SK-N-SH (cell line): ENCODE measurements around the gene MIP. TPM values are rescaled to one million over a fixed set of nuclear protein-coding genes. Genes with fewer than 3 reads are reported as not detected.
"Not testable (repeated sequence)": the region's sequence is repeated elsewhere in the genome, so short reads cannot be mapped to it uniquely, and the experiment has no call there.

ENCODE experiments used
- CTCF ChIA-PET: fragments of 300-600, 350-600 bp; formaldehyde crosslinking; extraction: SDS; loops from one replicate; lab custom pipeline; 2021; lab: Yijun Ruan, JAX
- POLR2A ChIA-PET: fragments of 350-600 bp; sonication (Branson Sonifier 250); formaldehyde crosslinking; extraction: SDS; loops from one replicate; lab custom pipeline; 2020; ENCODE audit warnings: antibody characterized with exemption, inconsistent platforms; lab: Yijun Ruan, JAX
- DNase-seq: peaks from one replicate; pipeline ENCODE4 v3.0.0; 2012
- H2AFZ ChIP-seq: fragments of 200-600 bp; sonication (generic); 2 replicates; pipeline ENCODE4 v1.8.1; 2016; ENCODE audit warnings: antibody characterized with exemption, mild to moderate bottlenecking, low read depth
- H3F3A ChIP-seq: fragments of 200-600 bp; sonication (generic); replicated peaks from 2 replicates; pipeline ENCODE3; 2016; ENCODE audit warnings: antibody characterized with exemption, mild to moderate bottlenecking; ENCODE audit not compliant: insufficient read depth
- H3K27ac ChIP-seq, 2 experiments: fragments of 200-500 bp in 1 of 2; fragments of 200-600 bp in 1 of 2; sonication (Bioruptor generic) in 1 of 2; sonication (generic), shearing (Covaris generic) in 1 of 2; 2 replicates each; pipeline versions ENCODE4 v1.5.1 to v1.6.1; 2014 to 2016; ENCODE audit warnings: low read depth in 2 of 2, inconsistent platforms in 1 of 2, low read length in 1 of 2, mild to moderate bottlenecking in 1 of 2, mixed read lengths in 1 of 2
- H3K27me3 ChIP-seq: fragments of 200-600 bp; sonication (generic), shearing (Covaris generic); 2 replicates; pipeline ENCODE4 v1.6.1; 2016; ENCODE audit warnings: mixed run types; ENCODE audit not compliant: insufficient read depth
- H3K36me3 ChIP-seq, 2 experiments: fragments of 200-500 bp in 1 of 2; fragments of 200-600 bp in 1 of 2; sonication (Bioruptor generic) in 1 of 2; sonication (generic) in 1 of 2; replicated peaks in 1 of 2; 2 replicates each; pipeline versions ENCODE3 to v1.5.1; 2014 to 2016; ENCODE audit warnings: low read length in 1 of 2, mild to moderate bottlenecking in 1 of 2; ENCODE audit not compliant: insufficient read depth in 2 of 2, control insufficient read depth in 1 of 2
- H3K4me1 ChIP-seq, 2 experiments: fragments of 200-500 bp in 1 of 2; fragments of 200-600 bp in 1 of 2; sonication (Bioruptor generic) in 1 of 2; sonication (generic), shearing (Covaris generic) in 1 of 2; 2 replicates each; pipeline versions ENCODE4 v1.5.1 to v1.6.1; 2014 to 2016; ENCODE audit warnings: low read depth in 1 of 2, low read length in 1 of 2, mixed run types in 1 of 2; ENCODE audit not compliant: insufficient read depth in 2 of 2, control insufficient read depth in 1 of 2
- H3K4me2 ChIP-seq: fragments of 200-600 bp; sonication (generic), shearing (Covaris generic); 2 replicates; pipeline ENCODE4 v1.6.1; 2017; ENCODE audit warnings: mixed run types
- H3K4me3 ChIP-seq, 2 experiments: fragments of 200-500 bp in 1 of 2; fragments of 200-600 bp in 1 of 2; sonication (Bioruptor generic) in 1 of 2; sonication (generic), shearing (Covaris generic) in 1 of 2; 2 replicates each; pipeline versions ENCODE4 v1.5.1 to v1.8.1; 2014 to 2016; ENCODE audit warnings: low read depth in 2 of 2, inconsistent platforms in 1 of 2, low read length in 1 of 2, mild to moderate bottlenecking in 1 of 2, mixed read lengths in 1 of 2, moderate library complexity in 1 of 2
- H3K79me2 ChIP-seq: fragments of 200-600 bp; sonication (generic); 2 replicates; pipeline ENCODE4 v1.8.1; 2017; ENCODE audit warnings: mild to moderate bottlenecking; ENCODE audit not compliant: insufficient read depth
- H3K9ac ChIP-seq: fragments of 200-600 bp; sonication (generic); 2 replicates; pipeline ENCODE4 v1.6.1; 2017; ENCODE audit warnings: mixed run types
- H3K9me2 ChIP-seq: fragments of 200-600 bp; sonication (generic); 2 replicates; pipeline ENCODE4 v1.6.1; 2017; ENCODE audit warnings: mixed run types
- H3K9me3 ChIP-seq: fragments of 200-600 bp; sonication (generic); 2 replicates; pipeline ENCODE4 v1.6.1; 2017; ENCODE audit warnings: mixed run types, mild to moderate bottlenecking, moderate library complexity
- H4K20me1 ChIP-seq: fragments of 200-600 bp; sonication (generic); 2 replicates; pipeline ENCODE4 v1.6.1; 2017; ENCODE audit warnings: mild to moderate bottlenecking, mixed run types; ENCODE audit not compliant: insufficient read depth
- RAD21 ChIP-seq: IDR thresholded peaks from 2 replicates; pipeline ENCODE4 v1.6.1; 2012; ENCODE audit warnings: mild to moderate bottlenecking, low read length
- WGBS: methylation state at CpG from one replicate; pipeline ENCODE4 v1.1.6; 2017; ENCODE audit warnings: low lambda C conversion rate; 5-methylcytosine and 5-hydroxymethylcytosine counted together
- polyA plus RNA-seq, 3 experiments: library from polyadenylated mRNA; depleted of rRNA; stranded (reverse); fragments of >200 nt; gene quantifications; 2 replicates each; pipeline ENCODE4 v1.2.3, GENCODE V29; 2012

MIP gene
- polyA plus RNA-seq, 1 of the 3 experiments (the other 2 are of a cell fraction): not detected

DNA sequence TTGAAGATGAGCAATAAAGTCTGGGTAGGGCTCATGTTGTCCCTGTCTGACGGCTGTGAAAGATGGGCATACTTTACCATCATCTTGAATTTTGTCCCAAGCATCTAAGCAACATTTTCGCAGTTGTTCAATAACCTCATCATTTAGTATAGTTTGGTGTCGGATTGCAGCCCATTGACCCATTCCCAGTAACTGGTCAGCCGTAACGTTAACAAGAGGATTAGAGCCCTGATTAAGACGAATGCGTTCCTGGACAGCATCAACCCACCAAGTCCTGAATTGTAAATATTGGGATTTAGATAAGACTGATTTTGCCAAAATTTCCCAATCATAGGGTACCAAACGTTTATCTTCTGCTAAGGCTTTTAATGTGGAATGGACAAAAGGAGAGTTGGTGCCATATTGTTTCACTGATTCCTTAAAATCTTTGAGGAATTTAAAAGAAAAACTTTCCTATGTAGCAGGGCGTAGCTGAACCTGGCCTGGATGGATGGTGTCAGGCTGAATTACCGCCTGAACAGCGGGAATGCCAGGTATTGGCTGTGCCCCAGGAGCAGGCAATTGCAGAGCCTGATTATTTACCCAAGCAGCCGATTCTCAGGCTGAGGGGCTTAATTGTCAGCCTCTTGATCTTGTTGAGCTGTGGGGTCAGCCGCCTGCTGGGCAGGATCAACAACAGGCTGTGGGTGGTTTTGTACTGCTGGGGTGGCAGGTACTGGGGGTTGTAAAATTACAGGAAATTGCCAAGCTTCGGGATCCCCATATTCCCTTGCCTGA is 43.9 kb upstream of the MIP start:
- CTCF ChIA-PET, H3K4me3 ChIP-seq, DNase-seq, H4K20me1 ChIP-seq, H3K27me3 ChIP-seq, H3K9me2 ChIP-seq, H3F3A ChIP-seq, H3K4me2 ChIP-seq, POLR2A ChIA-PET, H3K79me2 ChIP-seq, H3K4me1 ChIP-seq, H3K9me3 ChIP-seq, H2AFZ ChIP-seq, H3K36me3 ChIP-seq, H3K27ac ChIP-seq, H3K9ac ChIP-seq: not testable (repeated sequence)
- 89% methylated on average over 14 of the region's 14 CpGs for WGBS

GRCh38 chr12:56496704-56497103 is 42.2 kb upstream of the MIP start:
- 22% methylated on average over 6 of the region's 17 CpGs for WGBS
- H3K27me3 ChIP-seq, H3K36me3 ChIP-seq, H2AFZ ChIP-seq, H3K9me3 ChIP-seq, H3K4me2 ChIP-seq, H3K4me3 ChIP-seq, H4K20me1 ChIP-seq, H3K4me1 ChIP-seq, DNase-seq, H3K9me2 ChIP-seq, H3K9ac ChIP-seq, H3F3A ChIP-seq, POLR2A ChIA-PET, H3K79me2 ChIP-seq, H3K27ac ChIP-seq: not testable (repeated sequence)
- TF ChIP-seq RAD21: peak; percentile 20
- CTCF ChIA-PET: interaction anchor here (0.9 to 1.4 kb wide), 3 partner anchors 11 to 274 kb away, joined by 3 to 11 read pairs (median 3); no protein-coding TSS in a partner anchor

DNA sequence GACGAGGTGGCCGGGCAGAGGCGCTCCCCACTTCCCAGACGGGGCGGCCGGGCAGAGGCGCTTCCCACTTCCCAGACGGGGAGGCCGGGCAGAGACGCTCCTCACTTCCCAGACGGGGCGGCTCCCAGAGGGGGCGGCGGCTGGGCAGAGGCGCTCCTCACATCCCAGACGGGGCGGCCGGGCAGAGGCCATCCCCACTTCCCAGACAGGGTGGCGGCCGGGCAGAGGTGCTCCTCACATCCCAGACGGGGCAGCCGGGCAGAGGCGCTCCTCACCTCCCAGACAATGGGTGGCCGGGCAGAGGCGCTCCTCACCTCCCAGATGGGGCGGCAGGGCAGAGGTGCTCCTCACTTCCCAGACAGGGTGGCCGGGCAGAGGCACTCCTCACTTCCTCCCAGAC is 40.0 kb upstream of the MIP start:
- H3K27ac ChIP-seq, H2AFZ ChIP-seq, H3K36me3 ChIP-seq, H3K4me3 ChIP-seq, H3K4me1 ChIP-seq, H3K9me2 ChIP-seq, H3K79me2 ChIP-seq, POLR2A ChIA-PET, DNase-seq, H4K20me1 ChIP-seq, H3K9ac ChIP-seq, H3F3A ChIP-seq, CTCF ChIA-PET, H3K4me2 ChIP-seq, H3K9me3 ChIP-seq: not testable (repeated sequence)
- WGBS: no CpG with 5 or more reads among the region's 27 CpGs
- H3K27me3 ChIP-seq: peaks cover 15% of the 10 kb centered on the region; the same call in 1 of the 2 replicates

DNA sequence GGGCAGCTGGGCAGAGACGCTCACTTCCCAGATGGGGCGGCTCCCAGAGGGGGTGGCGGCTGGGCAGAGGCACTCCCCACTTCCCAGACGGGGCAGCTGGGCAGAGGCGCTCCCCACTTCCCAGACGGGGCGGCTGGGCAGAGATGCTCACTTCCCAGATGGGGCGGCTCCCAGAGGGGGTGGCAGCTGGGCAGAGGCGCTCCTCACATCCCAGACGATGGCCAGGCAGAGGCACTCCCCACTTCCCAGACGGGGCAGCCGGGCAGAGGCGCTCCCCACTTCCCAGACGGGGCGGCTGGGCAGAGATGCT is 39.6 kb upstream of the MIP start:
- H3K9me3 ChIP-seq, H3F3A ChIP-seq, H3K4me2 ChIP-seq, H3K36me3 ChIP-seq, H3K79me2 ChIP-seq, H3K4me1 ChIP-seq, H2AFZ ChIP-seq, H4K20me1 ChIP-seq, H3K27ac ChIP-seq, H3K9me2 ChIP-seq, H3K9ac ChIP-seq, H3K4me3 ChIP-seq, DNase-seq, CTCF ChIA-PET, POLR2A ChIA-PET: not testable (repeated sequence)
- 81% methylated on average over 7 of the region's 15 CpGs for WGBS
- H3K27me3 ChIP-seq: peaks cover 16% of the 10 kb centered on the region; the same call in 1 of the 2 replicates

DNA sequence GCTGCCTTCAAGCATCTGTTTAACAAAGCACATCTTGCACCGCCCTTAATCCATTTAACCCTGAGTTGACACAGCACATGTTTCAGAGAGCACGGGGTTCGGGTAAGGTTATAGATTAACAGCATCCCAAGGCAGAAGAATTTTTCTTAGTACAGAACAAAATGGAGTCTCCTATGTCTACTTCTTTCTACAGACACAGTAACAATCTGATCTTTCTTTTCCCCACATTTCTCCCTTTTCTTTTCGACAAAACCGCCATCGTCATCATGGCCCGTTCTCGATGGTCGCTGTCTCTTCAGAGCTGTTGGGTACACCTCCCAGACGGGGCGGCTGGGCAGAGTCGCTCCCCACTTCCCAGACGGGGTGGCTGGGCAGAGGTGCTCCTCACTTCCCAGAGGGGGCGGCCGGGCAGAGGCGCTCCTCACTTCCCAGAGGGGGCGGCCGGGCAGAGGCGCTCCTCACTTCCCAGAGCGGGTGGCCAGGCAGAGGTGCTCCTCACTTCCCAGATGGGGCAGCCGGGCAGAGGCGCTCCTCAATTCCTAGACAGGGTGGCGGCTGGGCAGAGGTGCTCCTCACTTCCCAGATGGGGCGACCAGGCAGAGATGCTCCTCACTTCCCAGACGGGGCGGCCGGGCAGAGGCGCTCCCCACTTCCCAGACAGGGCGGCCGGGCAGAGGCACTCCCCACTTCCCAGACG is 39.1 kb upstream of the MIP start:
- 65% methylated on average over 13 of the region's 31 CpGs for WGBS
- H3K79me2 ChIP-seq, CTCF ChIA-PET, POLR2A ChIA-PET, H3K4me3 ChIP-seq, H3K9me3 ChIP-seq, H2AFZ ChIP-seq, H3K4me1 ChIP-seq, H3F3A ChIP-seq, H3K36me3 ChIP-seq, H3K27ac ChIP-seq, DNase-seq, H3K4me2 ChIP-seq, H3K9me2 ChIP-seq, H4K20me1 ChIP-seq, H3K9ac ChIP-seq: not testable (repeated sequence)
- peaks cover 16% of the 10 kb centered on the region; the same call in 1 of the 2 replicates for H3K27me3 ChIP-seq
